Measurements from ENCODE around the gene ITGAL. TPM values are rescaled to one million over a fixed set of nuclear protein-coding genes. Genes with fewer than 3 reads are reported as not detected.
A peak's percentile ranks its signal among the peaks of the same experiment; 100 is the strongest.

The ITGAL gene
- total and polyA plus RNA-seq, 2 of the 13 experiments (the other 11 are each of a cell fraction or from before 2014, with no cell fraction given): 0.86 to 1.2 TPM

DNA sequence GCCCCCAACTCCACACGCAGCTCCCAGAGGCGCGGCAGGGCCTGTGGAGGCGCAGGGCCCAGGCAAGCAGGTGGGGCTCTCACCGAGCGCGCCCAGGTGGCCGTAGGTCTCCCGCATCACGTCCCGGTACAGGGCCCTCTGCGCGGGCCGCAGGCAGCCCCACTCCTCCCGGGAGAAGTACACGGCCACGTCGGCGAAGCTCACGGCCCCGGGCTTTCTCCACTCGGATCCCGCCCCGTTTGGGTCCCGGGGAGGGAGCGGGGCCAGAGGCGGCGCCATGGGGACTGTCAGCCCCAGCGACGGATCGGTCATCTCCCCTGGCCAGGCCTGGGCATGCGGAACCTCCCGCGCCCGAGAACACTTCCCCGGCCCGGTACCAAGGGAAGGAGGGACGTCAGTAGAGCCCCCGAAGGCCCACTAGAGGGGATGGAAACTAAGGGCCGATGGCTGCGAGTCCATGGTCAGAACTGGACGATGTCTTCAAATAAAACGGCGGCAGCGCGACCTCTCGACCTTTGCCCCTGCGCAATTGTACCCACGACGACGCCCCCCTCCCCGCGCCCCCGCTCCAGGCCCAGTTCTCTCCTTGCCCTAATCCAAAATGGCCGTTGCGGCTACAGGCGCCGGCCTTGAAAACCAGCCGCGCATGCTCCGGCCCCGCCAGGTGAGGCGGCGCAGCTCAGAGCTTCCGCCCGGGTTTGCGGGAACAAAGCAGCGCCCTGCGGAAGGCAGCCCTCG, 62.0 kb downstream of the ITGAL start, which contains the start of gene ZNF747 (continued):
- TF ChIP-seq, protein P1, sequence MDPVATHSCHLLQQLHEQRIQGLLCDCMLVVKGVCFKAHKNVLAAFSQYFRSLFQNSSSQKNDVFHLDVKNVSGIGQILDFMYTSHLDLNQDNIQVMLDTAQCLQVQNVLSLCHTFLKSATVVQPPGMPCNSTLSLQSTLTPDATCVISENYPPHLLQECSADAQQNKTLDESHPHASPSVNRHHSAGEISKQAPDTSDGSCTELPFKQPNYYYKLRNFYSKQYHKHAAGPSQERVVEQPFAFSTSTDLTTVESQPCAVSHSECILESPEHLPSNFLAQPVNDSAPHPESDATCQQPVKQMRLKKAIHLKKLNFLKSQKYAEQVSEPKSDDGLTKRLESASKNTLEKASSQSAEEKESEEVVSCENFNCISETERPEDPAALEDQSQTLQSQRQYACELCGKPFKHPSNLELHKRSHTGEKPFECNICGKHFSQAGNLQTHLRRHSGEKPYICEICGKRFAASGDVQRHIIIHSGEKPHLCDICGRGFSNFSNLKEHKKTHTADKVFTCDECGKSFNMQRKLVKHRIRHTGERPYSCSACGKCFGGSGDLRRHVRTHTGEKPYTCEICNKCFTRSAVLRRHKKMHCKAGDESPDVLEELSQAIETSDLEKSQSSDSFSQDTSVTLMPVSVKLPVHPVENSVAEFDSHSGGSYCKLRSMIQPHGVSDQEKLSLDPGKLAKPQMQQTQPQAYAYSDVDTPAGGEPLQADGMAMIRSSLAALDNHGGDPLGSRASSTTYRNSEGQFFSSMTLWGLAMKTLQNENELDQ (CRISPR knock-in tag; IDR thresholded peaks at IDR 0.05; ENCODE audit: borderline replicate concordance): peak; percentile 61; the same call in 1 of the 2 replicates
- no peak; the same call in 1 of the 2 replicates for TF ChIP-seq ZNF83 (CRISPR knock-in tag; IDR thresholded peaks at IDR 0.05; ENCODE audit: borderline replicate concordance)
- TF ChIP-seq, protein P2, sequence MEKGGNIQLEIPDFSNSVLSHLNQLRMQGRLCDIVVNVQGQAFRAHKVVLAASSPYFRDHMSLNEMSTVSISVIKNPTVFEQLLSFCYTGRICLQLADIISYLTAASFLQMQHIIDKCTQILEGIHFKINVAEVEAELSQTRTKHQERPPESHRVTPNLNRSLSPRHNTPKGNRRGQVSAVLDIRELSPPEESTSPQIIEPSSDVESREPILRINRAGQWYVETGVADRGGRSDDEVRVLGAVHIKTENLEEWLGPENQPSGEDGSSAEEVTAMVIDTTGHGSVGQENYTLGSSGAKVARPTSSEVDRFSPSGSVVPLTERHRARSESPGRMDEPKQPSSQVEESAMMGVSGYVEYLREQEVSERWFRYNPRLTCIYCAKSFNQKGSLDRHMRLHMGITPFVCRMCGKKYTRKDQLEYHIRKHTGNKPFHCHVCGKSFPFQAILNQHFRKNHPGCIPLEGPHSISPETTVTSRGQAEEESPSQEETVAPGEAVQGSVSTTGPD (CRISPR knock-in tag; IDR thresholded peaks at IDR 0.05): peak; percentile 64; the same call in 1 of the 2 replicates
- peak; percentile 92 for TF ChIP-seq ZNF674 (CRISPR knock-in tag; IDR thresholded peaks at IDR 0.05; ENCODE audit: low read depth)
- TF ChIP-seq, protein P3, sequence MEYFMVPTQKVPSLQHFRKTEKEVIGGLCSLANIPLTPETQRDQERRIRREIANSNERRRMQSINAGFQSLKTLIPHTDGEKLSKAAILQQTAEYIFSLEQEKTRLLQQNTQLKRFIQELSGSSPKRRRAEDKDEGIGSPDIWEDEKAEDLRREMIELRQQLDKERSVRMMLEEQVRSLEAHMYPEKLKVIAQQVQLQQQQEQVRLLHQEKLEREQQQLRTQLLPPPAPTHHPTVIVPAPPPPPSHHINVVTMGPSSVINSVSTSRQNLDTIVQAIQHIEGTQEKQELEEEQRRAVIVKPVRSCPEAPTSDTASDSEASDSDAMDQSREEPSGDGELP (IDR thresholded peaks at IDR 0.05; ENCODE audit: borderline replicate concordance, low read depth): peak; percentile 79; the same call in 1 of the 2 replicates
- no peak for TF ChIP-seq ZKSCAN1 (IDR thresholded peaks at IDR 0.05; ENCODE audit: low read length)
- no peak for TF ChIP-seq FOXP1 (IDR thresholded peaks at IDR 0.05)
- TF ChIP-seq FOXP1 (CRISPR knock-in tag; IDR thresholded peaks at IDR 0.05): no peak; the same call in 1 of the 2 replicates
- TF ChIP-seq, protein P4, sequence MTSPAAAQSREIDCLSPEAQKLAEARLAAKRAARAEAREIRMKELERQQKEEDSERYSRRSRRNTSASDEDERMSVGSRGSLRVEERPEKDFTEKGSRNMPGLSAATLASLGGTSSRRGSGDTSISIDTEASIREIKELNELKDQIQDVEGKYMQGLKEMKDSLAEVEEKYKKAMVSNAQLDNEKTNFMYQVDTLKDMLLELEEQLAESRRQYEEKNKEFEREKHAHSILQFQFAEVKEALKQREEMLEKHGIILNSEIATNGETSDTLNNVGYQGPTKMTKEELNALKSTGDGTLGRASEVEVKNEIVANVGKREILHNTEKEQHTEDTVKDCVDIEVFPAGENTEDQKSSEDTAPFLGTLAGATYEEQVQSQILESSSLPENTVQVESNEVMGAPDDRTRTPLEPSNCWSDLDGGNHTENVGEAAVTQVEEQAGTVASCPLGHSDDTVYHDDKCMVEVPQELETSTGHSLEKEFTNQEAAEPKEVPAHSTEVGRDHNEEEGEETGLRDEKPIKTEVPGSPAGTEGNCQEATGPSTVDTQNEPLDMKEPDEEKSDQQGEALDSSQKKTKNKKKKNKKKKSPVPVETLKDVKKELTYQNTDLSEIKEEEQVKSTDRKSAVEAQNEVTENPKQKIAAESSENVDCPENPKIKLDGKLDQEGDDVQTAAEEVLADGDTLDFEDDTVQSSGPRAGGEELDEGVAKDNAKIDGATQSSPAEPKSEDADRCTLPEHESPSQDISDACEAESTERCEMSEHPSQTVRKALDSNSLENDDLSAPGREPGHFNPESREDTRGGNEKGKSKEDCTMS (CRISPR knock-in tag; conservative IDR thresholded peaks at IDR 0.05): no peak
- TF ChIP-seq CBX2 (IDR thresholded peaks at IDR 0.05; ENCODE audit: low read depth, low read length): no peak
- no peak for TF ChIP-seq CBX2 (CRISPR knock-in tag; IDR thresholded peaks at IDR 0.05; ENCODE audit: low read depth)
- peak; percentile 88 for TF ChIP-seq CCDC6 (CRISPR knock-in tag; IDR thresholded peaks at IDR 0.05)
- peak; percentile 48; the same call in 1 of the 2 replicates for TF ChIP-seq RXRB (CRISPR knock-in tag; IDR thresholded peaks at IDR 0.05; ENCODE audit: borderline replicate concordance)
- peak; percentile 91; the same call in 1 of the 2 replicates for TF ChIP-seq WIZ (CRISPR knock-in tag; IDR thresholded peaks at IDR 0.05)
- TF ChIP-seq, protein P5, sequence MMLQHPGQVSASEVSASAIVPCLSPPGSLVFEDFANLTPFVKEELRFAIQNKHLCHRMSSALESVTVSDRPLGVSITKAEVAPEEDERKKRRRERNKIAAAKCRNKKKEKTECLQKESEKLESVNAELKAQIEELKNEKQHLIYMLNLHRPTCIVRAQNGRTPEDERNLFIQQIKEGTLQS (CRISPR knock-in tag; IDR thresholded peaks at IDR 0.05): no peak
- TF ChIP-seq ETV5 (CRISPR knock-in tag; IDR thresholded peaks at IDR 0.05; ENCODE audit: borderline replicate concordance): peak; percentile 79; the same call in 1 of the 2 replicates
- 0 out of 2 replicates have a peak, but pooled peaks have one; percentile 61 for TF ChIP-seq MAFG (CRISPR knock-in tag; IDR thresholded peaks at IDR 0.05)
- peak; percentile 23; the same call in 1 of the 2 replicates for TF ChIP-seq DNMT3B (CRISPR knock-in tag; conservative IDR thresholded peaks at IDR 0.05)
- TF ChIP-seq HES4 (CRISPR knock-in tag; IDR thresholded peaks at IDR 0.05; ENCODE audit: borderline replicate concordance): no peak; the same call in 1 of the 2 replicates
- TF ChIP-seq, protein P6, sequence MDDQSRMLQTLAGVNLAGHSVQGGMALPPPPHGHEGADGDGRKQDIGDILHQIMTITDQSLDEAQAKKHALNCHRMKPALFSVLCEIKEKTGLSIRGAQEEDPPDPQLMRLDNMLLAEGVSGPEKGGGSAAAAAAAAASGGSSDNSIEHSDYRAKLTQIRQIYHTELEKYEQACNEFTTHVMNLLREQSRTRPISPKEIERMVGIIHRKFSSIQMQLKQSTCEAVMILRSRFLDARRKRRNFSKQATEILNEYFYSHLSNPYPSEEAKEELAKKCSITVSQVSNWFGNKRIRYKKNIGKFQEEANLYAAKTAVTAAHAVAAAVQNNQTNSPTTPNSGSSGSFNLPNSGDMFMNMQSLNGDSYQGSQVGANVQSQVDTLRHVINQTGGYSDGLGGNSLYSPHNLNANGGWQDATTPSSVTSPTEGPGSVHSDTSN (CRISPR knock-in tag; IDR thresholded peaks at IDR 0.05; ENCODE audit: borderline replicate concordance): no peak
- TF ChIP-seq REPIN1 (CRISPR knock-in tag; IDR thresholded peaks at IDR 0.05; ENCODE audit: borderline replicate concordance, low read depth): peak; percentile 61; the same call in 1 of the 2 replicates
